ENCODE data around the gene ANKRD27.

DNA sequence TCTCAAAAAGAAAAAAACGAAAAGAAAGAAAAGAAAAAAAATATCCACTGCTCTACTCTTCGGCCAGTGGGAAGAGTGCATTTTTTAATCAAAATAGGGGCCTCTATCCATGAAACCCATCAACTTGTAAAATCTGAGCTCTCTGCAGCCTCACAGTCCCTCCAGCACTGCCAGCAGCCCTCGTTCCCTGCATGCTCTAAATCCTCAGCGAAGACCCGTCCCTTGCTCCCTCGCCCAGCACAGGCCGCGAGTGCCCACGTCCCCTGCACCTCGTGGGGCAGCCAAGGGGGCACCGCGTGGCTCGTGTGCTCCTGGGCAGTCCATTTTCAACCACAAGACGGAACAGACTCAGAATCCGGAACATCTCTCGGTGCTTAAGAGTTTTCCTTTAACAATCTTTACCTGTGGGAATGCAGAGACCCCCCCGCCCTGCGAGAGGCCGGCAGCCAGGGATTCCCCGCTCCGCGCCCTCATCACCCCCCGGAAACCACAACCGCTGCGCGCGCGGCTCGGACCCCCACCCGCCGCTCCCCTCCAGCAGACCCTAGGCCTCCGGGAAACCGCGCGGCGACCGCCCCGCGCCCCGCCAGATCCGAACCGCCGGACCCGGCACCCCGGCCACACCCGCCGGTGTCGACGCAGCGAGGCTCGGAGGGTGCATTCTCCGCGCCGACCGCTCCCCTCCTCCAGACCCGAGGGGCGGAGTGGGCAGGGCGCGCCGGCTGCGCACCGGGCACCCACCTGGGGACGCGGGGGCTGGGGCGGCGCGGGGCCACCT is 638 bp downstream of the ANKRD27 start:
- TF ChIP-seq, protein P1, sequence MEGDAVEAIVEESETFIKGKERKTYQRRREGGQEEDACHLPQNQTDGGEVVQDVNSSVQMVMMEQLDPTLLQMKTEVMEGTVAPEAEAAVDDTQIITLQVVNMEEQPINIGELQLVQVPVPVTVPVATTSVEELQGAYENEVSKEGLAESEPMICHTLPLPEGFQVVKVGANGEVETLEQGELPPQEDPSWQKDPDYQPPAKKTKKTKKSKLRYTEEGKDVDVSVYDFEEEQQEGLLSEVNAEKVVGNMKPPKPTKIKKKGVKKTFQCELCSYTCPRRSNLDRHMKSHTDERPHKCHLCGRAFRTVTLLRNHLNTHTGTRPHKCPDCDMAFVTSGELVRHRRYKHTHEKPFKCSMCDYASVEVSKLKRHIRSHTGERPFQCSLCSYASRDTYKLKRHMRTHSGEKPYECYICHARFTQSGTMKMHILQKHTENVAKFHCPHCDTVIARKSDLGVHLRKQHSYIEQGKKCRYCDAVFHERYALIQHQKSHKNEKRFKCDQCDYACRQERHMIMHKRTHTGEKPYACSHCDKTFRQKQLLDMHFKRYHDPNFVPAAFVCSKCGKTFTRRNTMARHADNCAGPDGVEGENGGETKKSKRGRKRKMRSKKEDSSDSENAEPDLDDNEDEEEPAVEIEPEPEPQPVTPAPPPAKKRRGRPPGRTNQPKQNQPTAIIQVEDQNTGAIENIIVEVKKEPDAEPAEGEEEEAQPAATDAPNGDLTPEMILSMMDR (IDR thresholded peaks at IDR 0.05 in 2 of 3, conservative IDR thresholded peaks at IDR 0.05 in 1 of 3; ENCODE audit: borderline replicate concordance in 1 of 3, insufficient read depth in 1 of 3, low read depth in 2 of 3, low read length in 2 of 3): no peak
- no peak for TF ChIP-seq POLR2AphosphoS5 (IDR thresholded peaks at IDR 0.05; ENCODE audit: low read depth, low read length)
- TF ChIP-seq EZH2phosphoT487 (IDR thresholded peaks at IDR 0.05; ENCODE audit: borderline replicate concordance): no peak
- TF ChIP-seq, protein P2, sequence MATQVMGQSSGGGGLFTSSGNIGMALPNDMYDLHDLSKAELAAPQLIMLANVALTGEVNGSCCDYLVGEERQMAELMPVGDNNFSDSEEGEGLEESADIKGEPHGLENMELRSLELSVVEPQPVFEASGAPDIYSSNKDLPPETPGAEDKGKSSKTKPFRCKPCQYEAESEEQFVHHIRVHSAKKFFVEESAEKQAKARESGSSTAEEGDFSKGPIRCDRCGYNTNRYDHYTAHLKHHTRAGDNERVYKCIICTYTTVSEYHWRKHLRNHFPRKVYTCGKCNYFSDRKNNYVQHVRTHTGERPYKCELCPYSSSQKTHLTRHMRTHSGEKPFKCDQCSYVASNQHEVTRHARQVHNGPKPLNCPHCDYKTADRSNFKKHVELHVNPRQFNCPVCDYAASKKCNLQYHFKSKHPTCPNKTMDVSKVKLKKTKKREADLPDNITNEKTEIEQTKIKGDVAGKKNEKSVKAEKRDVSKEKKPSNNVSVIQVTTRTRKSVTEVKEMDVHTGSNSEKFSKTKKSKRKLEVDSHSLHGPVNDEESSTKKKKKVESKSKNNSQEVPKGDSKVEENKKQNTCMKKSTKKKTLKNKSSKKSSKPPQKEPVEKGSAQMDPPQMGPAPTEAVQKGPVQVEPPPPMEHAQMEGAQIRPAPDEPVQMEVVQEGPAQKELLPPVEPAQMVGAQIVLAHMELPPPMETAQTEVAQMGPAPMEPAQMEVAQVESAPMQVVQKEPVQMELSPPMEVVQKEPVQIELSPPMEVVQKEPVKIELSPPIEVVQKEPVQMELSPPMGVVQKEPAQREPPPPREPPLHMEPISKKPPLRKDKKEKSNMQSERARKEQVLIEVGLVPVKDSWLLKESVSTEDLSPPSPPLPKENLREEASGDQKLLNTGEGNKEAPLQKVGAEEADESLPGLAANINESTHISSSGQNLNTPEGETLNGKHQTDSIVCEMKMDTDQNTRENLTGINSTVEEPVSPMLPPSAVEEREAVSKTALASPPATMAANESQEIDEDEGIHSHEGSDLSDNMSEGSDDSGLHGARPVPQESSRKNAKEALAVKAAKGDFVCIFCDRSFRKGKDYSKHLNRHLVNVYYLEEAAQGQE (IDR thresholded peaks at IDR 0.05; ENCODE audit: low read depth): no peak
- peak; percentile 36; the same call in 1 of the 2 replicates for TF ChIP-seq ZFX (IDR thresholded peaks at IDR 0.05)
- no peak for TF ChIP-seq ZNF274 (IDR thresholded peaks at IDR 0.05; ENCODE audit: low read depth, low read length)
- TF ChIP-seq, protein P3, sequence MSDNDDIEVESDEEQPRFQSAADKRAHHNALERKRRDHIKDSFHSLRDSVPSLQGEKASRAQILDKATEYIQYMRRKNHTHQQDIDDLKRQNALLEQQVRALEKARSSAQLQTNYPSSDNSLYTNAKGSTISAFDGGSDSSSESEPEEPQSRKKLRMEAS (IDR thresholded peaks at IDR 0.05): no peak; the same call in none of the 2 replicates
- TF ChIP-seq, protein P4, sequence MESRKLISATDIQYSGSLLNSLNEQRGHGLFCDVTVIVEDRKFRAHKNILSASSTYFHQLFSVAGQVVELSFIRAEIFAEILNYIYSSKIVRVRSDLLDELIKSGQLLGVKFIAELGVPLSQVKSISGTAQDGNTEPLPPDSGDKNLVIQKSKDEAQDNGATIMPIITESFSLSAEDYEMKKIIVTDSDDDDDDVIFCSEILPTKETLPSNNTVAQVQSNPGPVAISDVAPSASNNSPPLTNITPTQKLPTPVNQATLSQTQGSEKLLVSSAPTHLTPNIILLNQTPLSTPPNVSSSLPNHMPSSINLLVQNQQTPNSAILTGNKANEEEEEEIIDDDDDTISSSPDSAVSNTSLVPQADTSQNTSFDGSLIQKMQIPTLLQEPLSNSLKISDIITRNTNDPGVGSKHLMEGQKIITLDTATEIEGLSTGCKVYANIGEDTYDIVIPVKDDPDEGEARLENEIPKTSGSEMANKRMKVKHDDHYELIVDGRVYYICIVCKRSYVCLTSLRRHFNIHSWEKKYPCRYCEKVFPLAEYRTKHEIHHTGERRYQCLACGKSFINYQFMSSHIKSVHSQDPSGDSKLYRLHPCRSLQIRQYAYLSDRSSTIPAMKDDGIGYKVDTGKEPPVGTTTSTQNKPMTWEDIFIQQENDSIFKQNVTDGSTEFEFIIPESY (IDR thresholded peaks at IDR 0.05; ENCODE audit: extremely low read depth, insufficient replicate concordance, low read length): no peak
- no peak for TF ChIP-seq SP1 (IDR thresholded peaks at IDR 0.05; ENCODE audit: low read depth)
